GM12878 (cell line): ENCODE results near the gene RABL6. TPM values are rescaled to one million over a fixed set of nuclear protein-coding genes. Genes with fewer than 3 reads are reported as not detected.
"Not testable (repeated sequence)": the region's sequence is repeated elsewhere in the genome, so short reads cannot be mapped to it uniquely, and the experiment has no call there.

Experiments
- ATAC-seq: fragments of 200-7000 bp; cut with Tn5 transposase; 3 replicates; pipeline ENCODE4 v1.9.1; 2020; ENCODE audit warnings: mild to moderate bottlenecking, moderate library complexity
- BruUV-seq: library from RNA; stranded (reverse); fragments of 400-500 nt; replicated peaks from 2 replicates; lab custom pipeline; 2021; lab: Mats Ljungman, UMichigan
- CTCF ChIA-PET: fragments of 300-600 bp; sonication (Branson Sonifier 250); formaldehyde crosslinking; extraction: SDS; loops from one replicate; lab custom pipeline; 2021; ENCODE audit warnings: inconsistent platforms; lab: Yijun Ruan, JAX
- POLR2A ChIA-PET: fragments of 350-600 bp; formaldehyde crosslinking; extraction: SDS; loops from one replicate; lab custom pipeline; 2021; ENCODE audit warnings: inconsistent platforms; lab: Charles Lee
- RAD21 ChIA-PET: fragments of 300-600 bp; sonication (Branson Sonifier 250); formaldehyde crosslinking; loops from one replicate; lab custom pipeline; 2023; ENCODE audit warnings: antibody characterized with exemption; ENCODE audit not compliant: unreplicated experiment; lab: Charles Lee
- SMC1A ChIA-PET: fragments of 300-600 bp; sonication (Branson Sonifier 250); formaldehyde crosslinking; loops from one replicate; lab custom pipeline; 2023; ENCODE audit not compliant: unreplicated experiment, uncharacterized antibody; lab: Charles Lee
- DNase-seq: peaks from one replicate; pipeline ENCODE4 v3.0.0-alpha.2; 2011; ENCODE audit warnings: low read depth, low spot score
- FAIRE-seq: peaks from 3 replicates; lab custom pipeline; 2011; peaks lifted over from hg19 to GRCh38; lab: Jason Lieb, UNC
- H2AFZ ChIP-seq: 2 replicates; pipeline ENCODE4 v1.6.0; 2011; ENCODE audit warnings: low read depth, low read length, control low read depth; ENCODE audit not compliant: control insufficient read depth
- H3K27ac ChIP-seq: 2 replicates; pipeline ENCODE4 v1.5.1; 2011; ENCODE audit warnings: control low read depth; ENCODE audit not compliant: control insufficient read depth, insufficient read depth
- H3K27me3 ChIP-seq, 2 experiments: replicated peaks in 1 of 2; 2 replicates each; pipeline versions ENCODE4 v1.6.0 to v1.6.1; 2011; ENCODE audit warnings: low read length in 1 of 2; ENCODE audit not compliant: control insufficient read depth in 2 of 2, insufficient read depth in 2 of 2
- H3K36me3 ChIP-seq, 2 experiments: 2 replicates each; pipeline ENCODE4 v1.5.1; 2011; ENCODE audit warnings: low read length in 1 of 2; ENCODE audit not compliant: control insufficient read depth in 2 of 2, insufficient read depth in 2 of 2
- H3K4me1 ChIP-seq: 2 replicates; pipeline ENCODE4 v1.6.1; 2011; ENCODE audit warnings: mild to moderate bottlenecking, low read length, moderate library complexity, mixed read lengths; ENCODE audit not compliant: control insufficient read depth, insufficient read depth
- H3K4me2 ChIP-seq: 2 replicates; pipeline ENCODE4 v1.6.0; 2011; ENCODE audit warnings: control low read depth; ENCODE audit not compliant: control insufficient read depth, insufficient read depth
- H3K4me3 ChIP-seq: fragments of 200-600 bp; sonication (generic); 2 replicates; pipeline ENCODE4 v1.5.1; 2016
- H3K79me2 ChIP-seq: 2 replicates; pipeline ENCODE4 v1.6.0; 2011; ENCODE audit warnings: low read length; ENCODE audit not compliant: control insufficient read depth, insufficient read depth
- H3K9ac ChIP-seq: 2 replicates; pipeline ENCODE4 v1.8.0; 2011; ENCODE audit warnings: low read length, control low read depth, mixed read lengths; ENCODE audit not compliant: control insufficient read depth, insufficient read depth
- H3K9me3 ChIP-seq: replicated peaks from 3 replicates; pipeline ENCODE4 v1.5.1; 2011; ENCODE audit warnings: mild to moderate bottlenecking, low read length; ENCODE audit not compliant: control insufficient read depth, insufficient read depth
- H4K20me1 ChIP-seq: 2 replicates; pipeline ENCODE4 v1.6.0; 2011; ENCODE audit not compliant: control insufficient read depth, insufficient read depth
- ZBTB33 ChIP-seq: fragments of 450-650 bp; IDR thresholded peaks from 2 replicates; pipeline ENCODE4 v1.6.1; 2017; ENCODE audit warnings: mild to moderate bottlenecking
- WGBS: methylation state at CpG from one replicate; pipeline ENCODE4 v1.1.6; 2016; ENCODE audit warnings: low lambda C conversion rate; ENCODE audit not compliant: insufficient replicate concordance, insufficient coverage; ENCODE audit errors: missing lambda C conversion rate; 5-methylcytosine and 5-hydroxymethylcytosine counted together
- in situ Hi-C: fragments of 300-500 bp; cut with MboI; formaldehyde crosslinking; loops from 9 replicates; pipeline ENCODE4 v1.14.3; 2018; ENCODE audit warnings: mixed read lengths
- intact Hi-C: fragments of 100-400 bp; cut with micrococcal nuclease; formaldehyde crosslinking; loops from one replicate; pipeline ENCODE4 v1.14.2; 2022; ENCODE audit not compliant: unreplicated experiment
- polyA plus RNA-seq, 11 experiments: library from polyadenylated mRNA; depleted of rRNA in 4 of 11; unstranded in 6 of 11; stranded (reverse) in 5 of 11; fragments of >200 nt; fragmentation: Nextera tagmentation in 4 of 11; fragmentation: Illumina TruSeq in 1 of 11; extraction: Ambion mirVana in 4 of 11; extraction: Trizol in 1 of 11; gene quantifications; 1 replicate in 1 of 11; 2 replicates in 10 of 11; pipeline versions ENCODE4 v1.2.1 to v1.2.3, GENCODE V29; 2011 to 2016; ENCODE audit warnings: inconsistent platforms in 2 of 11, missing spikeins in 2 of 11, low read depth in 1 of 11
- total RNA-seq, 4 experiments: library from RNA; depleted of rRNA in 3 of 4; stranded (reverse); fragments of >200 nt in 3 of 4; fragmentation: Illumina TruSeq in 1 of 4; extraction: Trizol in 1 of 4; gene quantifications; 2 replicates each; pipeline versions ENCODE4 v1.2.1 to v1.2.3, GENCODE V29; 2013 to 2021

Gene RABL6
- total and polyA plus RNA-seq, 10 of the 15 experiments (the other 5 are each of a cell fraction or from before 2014, with no cell fraction given), result 1.4 to 134 (median 42.7) TPM

DNA sequence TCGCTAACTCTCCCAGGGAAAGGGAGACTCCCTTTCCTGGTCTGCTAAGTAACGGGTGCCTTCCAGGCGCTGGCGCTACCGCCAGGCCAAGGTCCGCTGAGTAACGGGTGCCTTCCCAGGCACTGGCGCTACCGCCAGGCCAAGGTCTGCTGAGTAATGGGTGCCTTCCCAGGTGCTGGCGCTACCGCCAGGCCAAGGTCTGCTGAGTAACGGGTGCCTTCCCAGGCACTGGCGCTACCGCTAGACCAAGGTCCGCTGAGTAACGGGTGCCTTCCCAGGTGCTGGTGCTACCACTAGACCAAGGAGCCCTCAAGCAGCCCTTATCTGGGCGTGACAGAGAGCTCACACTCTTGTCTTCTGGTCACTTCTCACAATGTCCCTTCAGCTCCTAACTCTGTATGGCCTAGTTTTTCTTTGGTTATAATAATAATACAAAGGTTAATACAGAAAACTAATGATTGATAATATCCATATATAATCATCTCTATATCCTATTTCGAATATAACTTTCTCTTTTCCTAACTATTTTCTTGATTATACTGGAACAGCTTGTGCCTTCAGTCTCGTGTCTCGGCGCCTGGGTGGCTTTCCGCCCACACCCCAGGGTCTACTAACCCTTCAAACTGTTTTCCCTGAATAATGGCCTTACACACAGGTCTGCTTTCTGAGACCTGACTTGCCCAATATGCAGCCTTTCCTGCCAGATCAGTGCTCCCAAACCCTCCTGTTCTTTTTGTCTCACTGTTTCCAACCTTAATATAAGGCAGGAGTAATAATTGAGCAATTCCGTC lies 22.0 kb upstream of the RABL6 start:
- ATAC-seq, H3K9me3 ChIP-seq, H2AFZ ChIP-seq, H4K20me1 ChIP-seq, H3K9ac ChIP-seq, H3K27me3 ChIP-seq, H3K4me1 ChIP-seq: not testable (repeated sequence)
- WGBS, result 24% methylated on average over 23 of the region's 23 CpGs
- SMC1A ChIA-PET, result interaction anchor here (0.6 to 3.7 kb wide), 2 partner anchors 17 to 20 kb away, joined by 3 to 23 read pairs; no protein-coding TSS in a partner anchor
- peak; percentile 94 for TF ChIP-seq ZBTB33
- TF ChIP-seq, all 136 proteins: peak for 1; not testable (repeated sequence) for 135
- H3K4me3 ChIP-seq, H3K79me2 ChIP-seq, H3K27ac ChIP-seq, H3K36me3 ChIP-seq, DNase-seq, BruUV-seq, FAIRE-seq, in situ Hi-C loops, H3K4me2 ChIP-seq: not testable (repeated sequence)
- ChIA-PET RAD21 (interaction anchor here (0.8 to 4.1 kb wide), 3 partner anchors 18 to 249 kb away, joined by 3 to 28 read pairs (median 6); no protein-coding TSS in a partner anchor), POLR2A (interaction anchor here (0.5 to 1.5 kb wide), 3 partner anchors 31 to 364 kb away, joined by 3 to 6 read pairs (median 3); no protein-coding TSS in a partner anchor), CTCF (interaction anchor here (0.8 to 13.1 kb wide), 11 partner anchors 8 to 437 kb away, joined by 3 to 163 read pairs (median 4); partner anchors contain the start of genes AJM1 and RNF208)
- intact Hi-C loops, result loop anchor here (5.0 kb wide), 1 partner anchor 452 kb away; no protein-coding TSS in a partner anchor
